Stimulated activated CD4-positive, alpha-beta T cell treated with anti-CD3 and anti-CD28 coated beads, Interleukin-4, amount 100 ng/mL, for 1 hour (primary cell): ENCODE data around the gene SUMO3.
A peak's percentile ranks its signal among the peaks of the same experiment; 100 is the strongest.
"Not testable (repeated sequence)": the region's sequence is repeated elsewhere in the genome, so short reads cannot be mapped to it uniquely, and the experiment has no call there.

Experiments
- DNase-seq: peaks from one replicate; pipeline ENCODE4 v3.0.0-alpha.2; 2020

The SUMO3 gene

DNA sequence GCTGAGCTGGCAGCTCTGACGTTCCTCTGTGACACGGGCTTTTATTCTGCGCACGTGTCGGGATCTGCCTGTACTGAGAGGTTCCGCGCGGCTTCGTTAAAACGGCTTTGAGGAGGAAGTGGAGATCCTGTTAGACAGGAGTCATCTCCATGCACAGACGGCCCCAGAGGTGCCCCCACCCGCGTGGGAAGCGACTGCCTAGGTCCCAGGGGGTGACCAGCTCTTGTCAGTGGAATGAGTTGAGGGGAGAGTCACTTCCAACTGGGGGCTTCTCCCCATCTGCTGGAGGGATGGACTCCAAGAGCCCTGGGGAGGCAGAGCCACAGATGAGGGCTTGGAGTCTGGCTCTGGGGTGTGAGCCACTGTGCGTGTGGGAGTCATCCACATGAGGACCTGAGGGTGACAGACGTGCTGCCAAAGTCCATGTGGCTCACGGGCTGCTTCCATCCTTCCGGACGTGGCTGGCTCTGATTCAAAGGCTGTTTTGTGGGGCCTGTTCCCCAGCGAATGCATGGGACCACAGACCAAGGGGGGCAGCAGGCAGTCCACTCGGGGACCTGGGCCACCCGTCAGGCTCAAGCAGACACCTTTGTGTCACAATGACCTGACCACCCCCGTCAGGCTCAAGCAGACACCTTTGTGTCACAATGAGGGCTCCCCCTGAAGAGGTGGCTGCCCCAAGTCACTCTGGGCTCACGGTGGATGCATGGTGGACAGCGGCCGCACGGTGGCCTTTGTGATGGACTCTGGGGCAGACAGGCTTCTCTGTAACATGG, 28.8 kb upstream of the SUMO3 start:
- peak; percentile 43 for DNase-seq

DNA sequence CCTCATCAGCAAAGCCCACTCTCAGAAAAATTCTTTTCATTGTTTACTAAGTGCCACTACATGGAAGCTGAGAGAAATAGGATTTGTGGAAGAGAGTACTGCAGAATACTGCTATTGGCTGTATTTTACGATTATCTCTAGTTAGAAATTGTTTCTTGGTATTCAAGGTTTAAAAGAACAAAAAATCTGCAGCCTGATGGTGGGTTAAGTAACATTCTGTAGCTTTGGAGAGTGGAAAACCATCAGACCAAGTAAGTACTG, 28.3 kb upstream of the SUMO3 start:
- no peak for DNase-seq

DNA sequence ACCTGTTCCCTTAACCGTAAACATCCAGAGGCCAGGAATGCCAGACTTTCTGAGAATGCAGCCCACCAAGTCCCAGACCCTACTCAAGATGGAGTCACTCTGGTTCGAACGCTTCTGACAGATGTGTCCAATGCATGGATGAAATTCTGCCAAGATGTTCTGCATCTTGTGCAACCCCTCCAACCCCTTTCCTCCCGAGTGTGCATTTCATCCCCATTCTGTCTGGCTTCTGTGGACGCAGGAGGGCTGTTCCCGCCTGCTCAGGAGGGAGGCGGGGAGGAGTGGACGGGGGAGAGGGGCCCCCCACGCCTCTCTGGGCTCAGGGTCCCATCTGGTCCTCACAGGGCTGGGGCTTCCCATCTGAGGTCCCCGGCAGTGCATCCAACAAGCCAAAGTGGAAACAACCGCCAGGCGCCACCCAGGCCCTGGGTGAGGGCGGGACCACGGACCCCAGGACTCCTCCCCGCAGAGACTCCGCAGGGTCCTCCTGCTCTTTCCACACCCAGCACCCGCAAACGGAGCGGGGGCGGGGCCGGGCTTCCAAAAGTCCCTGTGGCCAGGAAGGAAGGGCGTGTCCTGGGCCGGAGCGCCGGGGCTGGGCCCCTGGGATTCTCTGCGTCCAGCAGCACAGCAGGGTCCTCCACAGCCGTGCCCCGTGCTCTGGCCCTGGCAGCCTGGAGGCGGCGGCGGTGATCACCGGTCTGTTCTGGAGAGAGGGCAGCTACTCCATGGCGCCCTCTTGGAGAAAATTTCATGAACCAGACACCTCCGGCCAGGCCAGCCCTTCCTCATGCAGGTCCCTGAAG, 27.8 kb upstream of the SUMO3 start:
- DNase-seq = peak; percentile 56

DNA sequence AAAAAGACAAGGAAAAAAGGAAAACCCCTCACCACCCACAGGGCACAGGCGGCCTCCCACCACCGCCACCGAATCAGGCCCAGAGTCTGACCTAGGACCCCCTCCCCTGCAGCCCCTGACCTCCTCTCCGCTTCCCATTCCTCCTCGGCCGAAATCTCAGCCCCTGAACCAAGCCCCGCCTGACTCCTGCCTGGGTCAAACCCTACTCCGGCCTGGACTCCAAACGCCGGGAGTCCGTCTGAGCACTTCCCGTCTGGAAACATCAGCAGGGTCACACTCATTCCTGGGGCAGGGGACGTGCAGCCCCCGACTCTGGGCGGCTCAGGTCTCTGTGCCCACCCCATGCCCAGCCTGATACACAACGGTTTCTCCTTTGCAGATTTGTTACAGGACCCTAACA, 26.4 kb upstream of the SUMO3 start:
- no peak for DNase-seq

DNA sequence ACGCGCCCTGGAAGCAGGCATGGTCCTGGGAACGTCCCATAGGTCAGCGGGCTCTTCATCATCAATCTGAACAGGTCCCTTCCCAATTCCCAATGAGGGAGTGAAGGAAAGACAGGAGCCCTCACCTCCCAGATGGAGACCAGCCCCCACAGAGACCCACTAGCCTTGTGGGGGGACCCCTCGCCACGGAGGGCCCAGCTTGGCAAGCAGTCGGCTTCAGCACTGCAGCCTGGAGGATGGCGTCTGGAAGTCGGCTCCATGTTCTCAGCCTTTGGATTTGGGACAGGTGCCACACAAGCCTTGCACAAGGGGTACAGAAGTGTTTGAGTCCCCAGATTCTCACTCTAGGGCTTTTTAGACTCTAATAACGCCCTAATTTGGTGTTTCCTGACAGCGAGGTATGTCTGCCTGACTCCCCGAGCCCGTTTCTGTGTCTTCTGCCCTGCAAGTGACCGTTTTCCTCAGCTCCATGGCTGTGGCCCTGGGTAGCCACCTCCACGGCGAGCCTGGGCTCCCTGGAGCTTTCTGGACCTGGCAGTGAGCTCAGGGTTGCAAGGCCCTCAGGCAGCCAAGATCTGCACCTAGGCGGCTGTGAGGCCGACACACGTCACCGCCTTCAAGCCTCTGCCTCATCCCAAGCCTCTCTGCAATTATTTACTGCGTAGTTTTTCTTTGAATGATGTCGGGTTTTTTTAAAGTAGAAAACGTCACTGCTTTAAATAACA, 25.0 kb upstream of the SUMO3 start:
- DNase-seq = no peak

DNA sequence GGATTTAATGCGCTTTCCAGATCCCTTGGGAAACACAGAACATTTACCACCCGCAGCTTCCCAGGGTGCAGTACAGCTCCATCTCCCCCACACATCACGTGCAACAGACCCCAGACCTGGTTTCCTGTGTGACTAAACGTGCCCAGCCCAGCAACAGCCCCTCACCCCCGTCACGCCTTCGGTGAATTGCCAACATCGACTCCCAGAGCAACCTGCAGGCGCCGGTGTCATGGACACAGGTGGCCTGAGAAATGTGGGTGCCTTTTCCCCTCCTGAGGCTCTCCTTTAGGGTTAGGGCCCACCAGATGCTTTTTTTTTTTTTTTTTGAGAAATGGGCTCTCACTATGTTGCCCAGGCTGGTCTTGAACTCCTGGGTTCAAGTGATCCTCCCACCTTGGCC, 24.2 kb upstream of the SUMO3 start:
- no peak for DNase-seq

DNA sequence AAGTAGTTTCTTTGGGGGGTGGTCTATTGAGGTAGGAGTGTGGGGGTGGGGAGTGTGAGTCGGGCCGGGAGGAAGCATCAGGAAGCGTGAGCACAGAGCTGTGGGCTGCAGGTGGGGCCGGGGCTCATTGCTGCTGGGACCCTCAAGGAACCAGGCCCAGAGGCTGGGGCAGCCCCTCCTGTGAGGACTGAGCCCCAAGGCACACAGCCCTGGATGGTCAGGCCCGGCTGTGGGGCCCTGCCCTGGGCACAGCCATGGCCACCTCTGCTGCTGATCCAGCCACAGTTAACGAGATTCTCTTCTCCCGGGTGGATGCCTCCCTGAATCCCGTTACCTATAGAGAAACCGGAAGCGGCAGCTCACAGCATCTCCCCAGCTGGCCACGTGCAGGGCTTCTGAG, 22.9 kb upstream of the SUMO3 start:
- DNase-seq = no peak

DNA sequence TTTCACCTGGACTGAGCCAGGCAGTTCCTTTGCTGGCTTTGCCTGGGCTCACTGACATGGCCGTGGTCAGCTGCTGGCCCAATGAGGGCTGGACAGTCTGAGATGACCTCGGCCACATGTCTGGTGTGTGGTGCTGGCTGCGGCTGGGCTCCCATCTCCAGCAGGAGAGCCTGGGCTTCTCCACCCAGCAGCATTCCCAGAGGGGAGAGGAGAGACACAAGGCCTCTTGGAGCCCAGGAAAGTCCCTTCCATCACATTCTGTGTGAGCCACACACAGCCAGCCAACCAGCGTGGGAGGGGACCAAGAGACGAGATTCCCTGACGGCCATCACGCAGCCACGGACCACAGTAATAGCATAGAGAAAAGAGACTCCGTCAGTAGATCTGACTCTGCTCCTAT, 21.1 kb upstream of the SUMO3 start:
- DNase-seq = no peak

DNA sequence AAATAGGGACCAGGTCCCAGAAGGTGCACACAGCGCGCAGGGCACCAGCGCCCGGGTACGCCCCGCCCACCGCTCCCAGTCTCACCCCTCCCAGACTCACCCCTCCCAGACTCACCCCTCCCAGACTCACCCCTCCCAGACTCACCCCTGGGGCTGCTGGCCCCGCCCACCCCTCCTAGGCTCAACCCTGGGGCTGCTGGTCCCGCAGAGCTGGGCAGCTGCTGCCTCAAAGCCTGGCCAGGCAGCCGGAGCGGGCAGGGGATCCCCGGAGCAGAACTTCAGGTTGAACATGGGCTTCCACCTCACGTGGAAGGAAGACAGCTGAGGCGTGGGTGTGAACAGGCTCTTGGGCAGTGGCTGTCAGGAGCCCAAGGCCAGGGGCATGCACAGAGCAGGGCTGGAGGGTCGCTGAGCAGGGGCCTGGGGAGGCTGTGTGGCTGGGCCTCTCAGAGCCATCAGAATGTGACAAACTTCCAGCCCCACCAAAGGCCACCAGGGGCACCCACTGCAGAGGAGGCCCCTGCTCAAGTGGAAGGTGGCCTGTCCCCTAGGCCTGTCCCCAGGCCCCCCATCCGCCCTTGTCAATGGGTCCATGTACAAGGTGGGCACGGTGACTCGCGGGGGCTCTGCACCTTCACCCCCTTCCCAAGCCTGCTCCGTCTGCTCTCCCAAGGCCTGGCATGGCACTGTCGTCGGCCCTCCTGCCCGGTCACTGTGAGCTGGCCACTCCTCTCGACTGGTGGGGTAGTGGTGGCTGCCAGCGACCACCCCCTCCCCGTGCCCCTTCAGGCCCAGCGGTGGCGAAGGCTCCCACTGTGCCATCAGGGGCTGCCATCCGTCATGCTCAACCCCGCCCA, 20.4 kb upstream of the SUMO3 start:
- no peak for DNase-seq

DNA sequence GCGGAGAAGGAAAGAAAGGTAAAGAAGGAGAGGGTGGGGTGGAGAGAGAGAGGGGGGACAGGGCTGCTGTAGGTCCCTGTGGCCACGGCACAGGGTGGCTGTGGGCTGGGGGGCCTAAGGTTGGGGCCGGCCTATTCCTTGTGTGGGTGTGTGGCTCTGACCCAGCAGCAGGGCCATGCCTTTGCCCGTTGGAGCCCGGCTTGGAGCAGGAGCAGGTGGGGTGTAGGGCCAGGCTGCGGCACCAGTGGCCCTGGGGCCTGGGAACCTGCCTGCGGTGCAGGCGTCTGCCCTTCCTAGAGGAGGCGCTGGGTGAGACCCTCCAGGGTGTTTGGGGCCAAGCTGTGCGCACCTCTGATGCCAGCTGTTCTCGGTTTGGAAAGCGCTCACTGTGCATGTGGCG, 19.7 kb upstream of the SUMO3 start:
- DNase-seq = no peak

DNA sequence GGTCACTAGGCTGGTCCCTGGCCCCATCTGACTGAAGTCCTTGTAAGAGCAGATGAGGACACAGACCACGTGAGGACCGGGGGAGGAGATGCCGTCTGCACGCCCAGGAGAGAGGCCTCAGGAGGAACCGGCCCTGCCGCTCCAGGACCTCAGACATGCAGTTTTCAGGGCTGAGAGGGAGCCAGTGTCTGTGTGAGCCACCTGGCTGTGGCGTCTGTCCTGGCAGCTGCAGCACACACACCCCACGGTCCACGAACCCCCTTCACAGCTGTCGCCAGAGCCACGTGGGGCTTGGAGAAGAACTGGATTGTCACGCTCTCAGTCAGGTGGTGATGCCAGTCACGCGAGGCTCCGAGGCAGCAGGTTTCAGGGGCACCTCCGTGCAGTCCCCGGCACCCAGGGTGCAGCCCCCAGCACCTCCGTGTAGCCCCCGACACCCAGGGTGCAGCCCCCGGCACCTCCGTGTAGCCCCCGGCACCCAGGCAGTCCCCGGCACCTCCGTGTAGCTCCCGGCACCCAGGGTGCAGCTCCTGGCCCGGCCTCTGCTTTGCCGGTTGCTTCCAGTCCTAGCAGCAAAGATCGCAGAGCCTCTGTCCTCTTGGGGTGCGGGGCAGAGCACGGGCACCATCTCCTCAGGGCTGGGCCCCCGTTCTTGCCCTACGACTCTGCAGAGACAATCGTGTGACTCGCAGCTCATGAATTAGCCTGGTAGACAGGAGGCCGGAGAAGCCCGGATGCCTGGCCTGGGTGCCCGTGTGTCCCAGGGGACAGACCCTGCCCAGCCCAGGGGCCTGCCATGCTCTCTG, 19.0 kb upstream of the SUMO3 start:
- no peak for DNase-seq

DNA sequence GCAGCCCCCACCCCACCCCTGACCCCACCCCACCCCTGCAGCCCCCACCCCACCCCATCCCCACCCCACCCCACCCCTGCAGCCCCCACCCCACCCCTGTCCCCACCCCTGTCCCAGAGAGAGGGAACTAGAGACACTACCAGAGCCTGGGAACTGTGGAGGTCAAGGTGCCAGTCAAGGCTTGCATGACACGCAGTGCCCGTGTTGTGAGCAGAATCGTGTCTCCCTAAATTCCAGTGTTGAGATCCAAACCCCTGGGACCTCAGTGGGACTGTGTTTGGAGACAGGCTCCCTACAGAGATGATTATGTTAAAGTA, 18.4 kb upstream of the SUMO3 start:
- no peak for DNase-seq

DNA sequence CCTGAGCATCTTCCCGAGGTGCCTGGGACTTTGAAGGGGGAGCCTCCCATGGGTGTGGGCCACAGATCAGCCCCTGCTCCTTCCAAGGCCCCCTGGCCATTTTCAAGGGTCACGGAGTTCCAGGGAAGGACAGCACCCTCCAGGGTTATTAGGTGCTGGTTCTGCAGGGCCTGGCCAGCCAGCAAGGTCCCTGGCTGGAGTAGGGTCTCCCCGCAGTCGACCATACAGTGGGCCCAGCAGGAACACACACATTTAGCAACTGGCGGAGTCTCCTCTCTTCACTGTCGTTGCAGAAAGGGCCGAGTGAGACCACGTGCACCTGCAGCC, 17.7 kb upstream of the SUMO3 start:
- DNase-seq = no peak

DNA sequence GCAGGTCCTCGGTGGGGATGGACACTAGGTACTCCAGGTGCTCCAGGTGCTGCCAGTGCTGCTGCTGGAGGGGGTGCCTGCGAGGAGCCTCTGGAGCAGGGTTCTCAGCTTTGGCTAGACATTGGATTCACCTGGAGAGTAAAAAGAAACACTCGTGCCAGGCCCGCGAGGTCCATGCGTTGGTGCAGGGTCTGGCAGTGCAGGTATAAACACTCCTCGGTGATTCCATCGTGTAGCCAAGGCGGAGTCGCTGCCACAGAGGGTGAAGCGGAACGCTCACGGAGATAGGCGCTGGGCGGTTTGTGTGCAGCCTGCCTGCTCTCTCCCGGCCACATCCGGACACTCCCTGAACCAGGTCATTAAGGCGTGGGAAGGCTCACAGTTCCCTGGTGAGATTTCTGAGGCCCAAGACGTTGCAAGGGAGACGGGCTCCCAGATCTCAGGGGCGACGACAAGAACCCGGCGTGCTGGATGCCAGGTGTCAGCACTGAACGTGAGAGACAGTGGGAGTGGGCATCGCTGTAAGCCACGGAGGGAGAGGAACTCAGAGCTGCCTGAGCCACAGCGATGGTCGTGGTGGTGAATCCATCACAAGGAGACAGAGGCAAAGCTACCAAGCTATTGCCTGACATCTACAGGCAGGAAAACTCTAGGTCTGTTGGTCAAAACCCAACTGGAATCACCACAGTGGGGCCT, 17.2 kb upstream of the SUMO3 start:
- no peak for DNase-seq

DNA sequence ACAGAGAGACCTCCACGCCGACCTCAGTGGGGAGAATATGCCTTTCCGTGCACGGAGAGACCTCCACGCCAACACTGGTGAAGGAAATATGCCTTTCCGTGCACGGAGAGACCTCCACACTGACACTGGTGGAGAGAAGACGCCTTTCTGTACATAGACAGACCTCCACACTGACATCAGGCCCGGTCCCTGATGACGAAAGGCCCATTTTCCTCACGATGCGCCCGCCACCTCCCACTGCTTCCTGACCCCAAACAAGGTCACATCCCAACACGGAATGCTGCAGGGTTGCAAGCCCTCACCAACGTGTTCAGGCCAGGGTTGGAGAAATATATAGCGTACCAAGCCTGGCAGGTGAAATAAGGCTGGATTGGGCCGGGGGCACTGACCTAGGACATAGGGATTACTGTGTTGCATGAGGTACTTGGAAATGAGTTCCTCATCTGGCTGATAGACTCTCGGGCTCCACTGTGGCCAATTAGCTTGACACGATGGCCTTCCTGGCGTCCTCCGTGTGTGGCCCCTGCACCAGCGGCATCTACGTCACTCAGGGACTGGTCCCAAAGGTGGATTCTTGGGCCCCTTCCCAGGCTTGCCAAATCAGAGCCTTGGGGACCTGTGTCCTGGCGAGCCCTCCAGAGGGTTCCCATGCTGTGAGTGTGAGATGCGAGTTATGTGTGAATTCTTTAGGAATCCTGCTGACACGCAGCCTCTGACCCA, 16.5 kb upstream of the SUMO3 start:
- DNase-seq = no peak

DNA sequence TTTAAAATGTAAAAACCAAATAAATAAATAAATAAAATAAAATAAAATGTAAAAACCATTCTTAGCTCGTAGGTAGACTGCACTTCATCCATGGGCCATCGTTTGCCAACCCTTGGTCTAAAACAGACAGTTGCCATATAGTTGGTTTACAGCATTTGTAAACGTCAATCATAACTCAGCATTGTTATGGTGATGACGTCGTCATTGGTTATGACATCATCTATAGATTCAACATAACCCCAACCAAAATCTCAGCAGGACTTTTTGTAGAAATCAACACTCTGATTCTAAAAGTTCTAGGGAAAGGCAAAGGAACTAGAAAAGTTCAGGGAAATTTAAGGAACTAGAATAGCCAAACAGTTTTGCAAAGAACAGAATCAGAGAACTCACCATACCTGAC, 15.8 kb upstream of the SUMO3 start:
- no peak for DNase-seq

DNA sequence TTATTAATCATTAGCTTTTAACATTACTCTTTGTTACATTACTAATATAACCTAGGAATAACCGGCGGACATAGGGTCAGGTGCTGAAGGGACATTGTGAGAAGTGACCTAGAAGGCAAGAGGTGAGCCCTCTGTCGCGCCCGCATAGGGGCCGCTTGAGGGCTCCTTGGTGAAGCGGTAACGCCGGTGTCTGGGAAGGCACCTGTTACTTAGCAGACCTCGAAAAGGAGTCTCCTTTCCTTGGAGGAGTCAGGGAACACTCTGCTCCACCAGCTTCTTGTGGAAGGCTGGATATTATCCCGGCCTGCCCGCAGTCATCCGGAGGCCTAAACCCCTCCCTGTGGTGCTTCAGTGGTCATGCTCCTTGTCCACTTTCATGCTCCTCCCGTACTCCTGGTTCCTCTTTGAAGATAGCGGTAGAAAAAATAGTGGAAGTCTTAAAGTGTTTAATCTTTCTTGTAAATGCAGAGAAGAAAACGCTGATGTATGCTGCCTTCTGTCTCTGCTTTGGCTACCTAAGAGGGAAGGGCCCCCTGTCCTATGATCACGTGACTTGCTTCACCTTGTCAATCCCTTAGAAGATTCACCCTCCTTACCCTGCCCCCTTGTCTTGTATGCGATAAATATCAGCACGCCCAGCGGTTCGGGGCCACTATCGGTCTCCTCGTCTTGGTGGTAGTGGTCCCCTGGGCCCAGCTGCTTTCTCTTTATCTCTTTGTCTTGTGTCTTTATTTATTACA, 14.8 kb upstream of the SUMO3 start:
- DNase-seq = not testable (repeated sequence)

DNA sequence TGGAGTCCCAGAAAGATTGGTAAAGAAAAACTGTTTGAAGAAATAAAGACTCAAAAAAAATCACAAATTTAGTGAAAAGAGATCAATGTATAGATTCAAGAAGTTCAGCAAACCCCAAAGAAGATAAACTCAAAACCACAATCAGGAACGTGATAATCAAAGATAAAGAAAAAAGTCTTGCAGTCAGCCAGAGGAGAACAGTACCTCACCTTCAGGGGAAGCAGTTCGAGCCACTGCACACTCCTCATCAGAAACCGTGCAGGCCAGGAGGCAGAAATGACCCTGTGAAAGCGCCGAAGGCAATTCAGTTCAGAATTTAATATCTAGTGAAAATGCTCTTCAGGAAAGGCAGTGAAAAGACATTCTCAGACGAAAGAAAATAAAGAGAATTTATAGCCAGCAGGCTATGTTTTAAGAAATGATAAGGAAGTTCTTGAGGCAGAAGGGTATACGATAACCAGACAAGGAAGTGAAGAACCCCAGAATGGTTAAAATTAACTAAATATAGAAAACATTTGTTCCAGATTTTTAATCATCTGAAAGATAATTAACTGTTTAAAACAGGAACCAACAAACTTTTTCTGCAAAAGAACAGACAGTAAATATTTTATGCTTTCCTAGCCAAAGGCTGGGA, 13.5 kb upstream of the SUMO3 start:
- DNase-seq = no peak

DNA sequence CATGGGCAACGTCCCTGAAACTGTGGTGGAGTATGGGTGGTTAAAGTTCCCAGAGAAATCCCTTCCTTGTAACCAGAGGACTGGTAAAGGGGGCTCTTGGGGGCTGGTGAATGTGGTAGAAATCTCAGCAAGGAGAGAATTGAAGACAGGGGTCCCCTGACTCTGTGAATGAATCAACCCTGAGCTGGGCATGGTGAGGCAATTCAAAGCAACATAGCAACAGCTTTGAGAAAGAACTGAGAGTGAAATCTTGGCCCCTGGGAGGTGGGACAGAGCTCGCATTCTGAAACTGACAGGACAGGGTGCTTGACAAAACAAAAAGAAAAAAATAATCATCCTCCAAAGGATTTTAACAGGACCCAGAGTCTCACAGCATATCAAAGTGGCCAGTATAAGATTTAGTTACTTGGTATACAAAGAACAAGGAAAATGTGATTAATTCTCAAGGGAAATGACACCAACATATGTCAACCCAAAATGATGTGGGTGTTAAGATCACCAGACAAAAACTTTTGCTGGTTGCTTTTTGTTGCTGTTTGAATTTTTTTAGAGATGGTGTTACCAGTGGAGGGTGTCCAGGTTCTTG, 11.7 kb upstream of the SUMO3 start:
- DNase-seq = no peak
